MCF 10A (cell line): ENCODE measurements around the gene CSNK2A2. TPM values are rescaled to one million over a fixed set of nuclear protein-coding genes. Genes with fewer than 3 reads are reported as not detected.

Experiments used
- BruUV-seq: library from RNA; stranded (reverse); fragments of 400-500 nt; replicated peaks from 2 replicates; lab custom pipeline; 2021; lab: Mats Ljungman, UMichigan
- CTCF ChIA-PET: fragments of 300-600 bp; sonication (Branson Sonifier 250); formaldehyde crosslinking; extraction: SDS; loops from one replicate; lab custom pipeline; 2021; ENCODE audit warnings: antibody characterized with exemption, inconsistent platforms; lab: Yijun Ruan, JAX
- POLR2A ChIA-PET: fragments of 300-600, 350-650 bp; sonication (Branson Sonifier 250); formaldehyde crosslinking; extraction: SDS; loops from one replicate; lab custom pipeline; 2020; ENCODE audit warnings: antibody characterized with exemption, inconsistent platforms; lab: Yijun Ruan, JAX
- DNase-seq: peaks from one replicate; pipeline ENCODE4 v3.0.0-alpha.2; 2018; ENCODE audit not compliant: unreplicated experiment
- H3K27ac Mint-ChIP-seq: one replicate; pipeline ENCODE4 v1.8.0; 2022; ENCODE audit warnings: mild to moderate bottlenecking, low read depth, mixed read lengths; ENCODE audit not compliant: unreplicated experiment
- H3K27me3 Mint-ChIP-seq: one replicate; pipeline ENCODE4 v1.8.0; 2022; ENCODE audit warnings: mixed read lengths; ENCODE audit not compliant: insufficient read depth, unreplicated experiment
- H3K36me3 Mint-ChIP-seq: one replicate; pipeline ENCODE4 v1.8.0; 2022; ENCODE audit warnings: mild to moderate bottlenecking, moderate library complexity, mixed read lengths; ENCODE audit not compliant: insufficient read depth, unreplicated experiment
- H3K4me1 Mint-ChIP-seq: one replicate; pipeline ENCODE4 v1.8.0; 2022; ENCODE audit warnings: mixed read lengths; ENCODE audit not compliant: insufficient read depth, unreplicated experiment
- H3K4me3 Mint-ChIP-seq: one replicate; pipeline ENCODE4 v1.8.0; 2022; ENCODE audit warnings: mild to moderate bottlenecking, moderate library complexity, mixed read lengths; ENCODE audit not compliant: unreplicated experiment
- H3K9me3 Mint-ChIP-seq: one replicate; pipeline ENCODE4 v1.8.0; 2022; ENCODE audit warnings: mixed read lengths; ENCODE audit not compliant: unreplicated experiment
- CTCF ChIP-seq: fragments of 200-600 bp; IDR thresholded peaks from one replicate; pipeline ENCODE4 v1.8.0; 2022; ENCODE audit warnings: antibody characterized with exemption, mild to moderate bottlenecking; ENCODE audit not compliant: unreplicated experiment
- intact Hi-C: fragments of 100-400 bp; cut with micrococcal nuclease; formaldehyde crosslinking; loops from 2 replicates; pipeline ENCODE4 v1.14.1; 2022
- total RNA-seq: library from RNA; stranded (reverse); gene quantifications from 2 replicates; pipeline ENCODE4 v1.2.3, GENCODE V29; 2022

The CSNK2A2 gene
- total RNA-seq, 1 experiment from 2014 or later: 97.2 TPM

DNA sequence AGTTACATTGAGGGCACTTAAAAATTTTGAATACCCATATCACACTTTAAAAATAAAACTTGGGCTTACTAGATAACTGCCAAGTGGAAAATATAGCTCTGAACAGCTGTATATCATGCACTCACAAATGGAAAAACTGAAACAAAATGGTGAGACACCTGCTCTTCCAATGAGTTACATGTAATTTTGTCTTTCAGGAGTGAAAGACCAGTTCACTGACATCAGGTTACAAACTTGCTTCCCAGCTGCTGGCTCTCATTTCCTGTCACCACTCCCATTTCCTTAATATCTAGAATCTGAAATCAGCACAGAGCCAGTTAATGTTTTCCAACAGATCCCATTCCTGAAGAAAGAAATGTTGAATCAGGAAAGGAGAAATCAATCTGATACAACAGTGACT is 10.8 kb downstream of the CSNK2A2 start:
- no peak for TF ChIP-seq CTCF
- CTCF ChIA-PET: interaction anchor here (0.6 kb wide), 1 partner anchor 15 kb away, joined by 3 read pairs; no protein-coding TSS in a partner anchor
- Mint-ChIP-seq H3K4me1 (no peaks in the 10 kb centered on the region), H3K27me3 (no peaks in the 10 kb centered on the region), H3K36me3 (peaks cover 95% of the 10 kb centered on the region), H3K27ac (no peak overlapping the region), H3K4me3 (no peak overlapping the region), H3K9me3 (no peaks in the 10 kb centered on the region)
- intact Hi-C loops: no loop called here
- no TSS peak for BruUV-seq
- POLR2A ChIA-PET: interaction anchor here (0.7 to 1.7 kb wide), 4 partner anchors 9 to 80 kb away, joined by 3 to 4 read pairs (median 3); no protein-coding TSS in a partner anchor
- no peak for DNase-seq

GRCh38 chr16:58186176-58186944 is 11.5 kb downstream of the CSNK2A2 start:
- Mint-ChIP-seq H3K27ac (no peak overlapping the region), H3K27me3 (no peaks in the 10 kb centered on the region), H3K4me1 (no peaks in the 10 kb centered on the region), H3K9me3 (no peaks in the 10 kb centered on the region), H3K36me3 (peaks cover 95% of the 10 kb centered on the region), H3K4me3 (no peak overlapping the region)
- ChIA-PET CTCF (interaction anchor here (0.6 to 1.1 kb wide), 3 partner anchors 10 to 14 kb away, joined by 3 to 4 read pairs (median 4); no protein-coding TSS in a partner anchor), POLR2A (interaction anchor here (0.7 to 1.7 kb wide), 4 partner anchors 9 to 81 kb away, joined by 3 to 4 read pairs (median 3); no protein-coding TSS in a partner anchor)
- intact Hi-C loops: no loop called here
- no peak for TF ChIP-seq CTCF
- BruUV-seq: no TSS peak
- no peak for DNase-seq

GRCh38 chr16:58177353-58177710 is 20.6 kb downstream of the CSNK2A2 start:
- no peak for TF ChIP-seq CTCF
- ChIA-PET CTCF (interaction anchor here (0.6 to 1.2 kb wide), 2 partner anchors 25 to 366 kb away, joined by 3 read pairs; no protein-coding TSS in a partner anchor), POLR2A (no interaction called here)
- Mint-ChIP-seq H3K4me1 (no peaks in the 10 kb centered on the region), H3K9me3 (peaks cover 7% of the 10 kb centered on the region), H3K27ac (no peak overlapping the region), H3K36me3 (peaks cover 76% of the 10 kb centered on the region), H3K4me3 (no peak overlapping the region), H3K27me3 (no peaks in the 10 kb centered on the region)
- BruUV-seq: no TSS peak
- intact Hi-C loops: no loop called here
- DNase-seq: no peak

GRCh38 chr16:58176608-58177352 is 21.1 kb downstream of the CSNK2A2 start:
- Mint-ChIP-seq H3K4me3 (no peak overlapping the region), H3K27me3 (no peaks in the 10 kb centered on the region), H3K36me3 (peaks cover 76% of the 10 kb centered on the region), H3K4me1 (no peaks in the 10 kb centered on the region), H3K9me3 (peaks cover 7% of the 10 kb centered on the region), H3K27ac (no peak overlapping the region)
- no TSS peak for BruUV-seq
- no peak for DNase-seq
- intact Hi-C loops: no loop called here
- ChIA-PET CTCF (interaction anchor here (0.5 to 1.3 kb wide), 3 partner anchors 8 to 161 kb away, joined by 3 to 4 read pairs (median 3); no protein-coding TSS in a partner anchor), POLR2A (no interaction called here)
- TF ChIP-seq CTCF: no peak
